ENCODE data around the gene ZNF276.

DNA sequence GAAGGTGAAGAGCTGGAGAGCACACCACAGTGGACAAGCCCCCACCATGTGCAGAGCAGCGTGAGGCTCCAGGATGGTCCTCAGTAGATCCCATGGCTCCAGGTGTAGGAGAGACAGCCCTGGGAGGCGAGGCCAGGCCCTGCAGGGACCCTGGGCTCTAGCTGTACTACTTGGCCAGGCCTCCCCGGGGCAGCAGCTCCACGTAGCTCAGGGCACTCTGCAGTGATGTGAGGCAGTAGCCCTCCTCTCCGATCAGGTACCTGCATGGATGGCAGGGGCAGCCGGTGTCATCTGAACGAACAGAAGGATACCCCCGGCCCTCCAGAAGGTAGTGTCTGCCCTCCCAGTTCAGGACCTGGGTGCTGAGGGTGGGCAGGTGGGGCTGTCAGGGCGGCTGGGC, 13.6 kb upstream of the ZNF276 start:
- TF ChIP-seq, protein P1, sequence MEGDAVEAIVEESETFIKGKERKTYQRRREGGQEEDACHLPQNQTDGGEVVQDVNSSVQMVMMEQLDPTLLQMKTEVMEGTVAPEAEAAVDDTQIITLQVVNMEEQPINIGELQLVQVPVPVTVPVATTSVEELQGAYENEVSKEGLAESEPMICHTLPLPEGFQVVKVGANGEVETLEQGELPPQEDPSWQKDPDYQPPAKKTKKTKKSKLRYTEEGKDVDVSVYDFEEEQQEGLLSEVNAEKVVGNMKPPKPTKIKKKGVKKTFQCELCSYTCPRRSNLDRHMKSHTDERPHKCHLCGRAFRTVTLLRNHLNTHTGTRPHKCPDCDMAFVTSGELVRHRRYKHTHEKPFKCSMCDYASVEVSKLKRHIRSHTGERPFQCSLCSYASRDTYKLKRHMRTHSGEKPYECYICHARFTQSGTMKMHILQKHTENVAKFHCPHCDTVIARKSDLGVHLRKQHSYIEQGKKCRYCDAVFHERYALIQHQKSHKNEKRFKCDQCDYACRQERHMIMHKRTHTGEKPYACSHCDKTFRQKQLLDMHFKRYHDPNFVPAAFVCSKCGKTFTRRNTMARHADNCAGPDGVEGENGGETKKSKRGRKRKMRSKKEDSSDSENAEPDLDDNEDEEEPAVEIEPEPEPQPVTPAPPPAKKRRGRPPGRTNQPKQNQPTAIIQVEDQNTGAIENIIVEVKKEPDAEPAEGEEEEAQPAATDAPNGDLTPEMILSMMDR (IDR thresholded peaks at IDR 0.05): no peak
- TF ChIP-seq POLR2A (IDR thresholded peaks at IDR 0.05): no peak

All from ovary (tissue), 3 donors.